ENCODE data around the gene OOSP4A.

OOSP4A gene

GRCh38 chr11:59963733-59964132, at the start of gene OOSP4A:
TSS of gene OOSP4A (plus strand) at chr11:59964033. CDS start at chr11:59964033, 0 bp downstream.
- Histone ChIP-seq H3K4me3 (no peak within 1 kb of the TSS), H3K27ac (no peak within 1 kb of the TSS)
- DNase-seq (ENCODE audit: low spot score): no peak
- TF ChIP-seq CTCF (IDR thresholded peaks at IDR 0.05): no peak

GRCh38 chr11:59918480-59918879, 45.4 kb upstream of the OOSP4A start:
- no peak for DNase-seq (ENCODE audit: low spot score)
- Histone ChIP-seq H3K27ac (no peak overlapping the region), H3K4me3 (no peak overlapping the region)
- TF ChIP-seq CTCF (IDR thresholded peaks at IDR 0.05): no peak

GRCh38 chr11:59918987-59919589, 44.7 kb upstream of the OOSP4A start:
- Histone ChIP-seq H3K27ac (no peak overlapping the region), H3K4me3 (no peak overlapping the region)
- DNase-seq (ENCODE audit: low spot score): no peak
- no peak for TF ChIP-seq CTCF (IDR thresholded peaks at IDR 0.05)

GRCh38 chr11:59923813-59924212, 40.0 kb upstream of the OOSP4A start:
- no peak for DNase-seq (ENCODE audit: low spot score)
- Histone ChIP-seq H3K4me3 (no peak overlapping the region), H3K27ac (no peak overlapping the region)
- TF ChIP-seq CTCF (IDR thresholded peaks at IDR 0.05): no peak

GRCh38 chr11:59931688-59932087, 32.1 kb upstream of the OOSP4A start:
- TF ChIP-seq CTCF (IDR thresholded peaks at IDR 0.05): no peak
- no peak overlapping the region for H3K27ac ChIP-seq
- no peak overlapping the region for H3K4me3 ChIP-seq
- DNase-seq (ENCODE audit: low spot score): no peak

- TF ChIP-seq CTCF (IDR thresholded peaks at IDR 0.05): no peak
- DNase-seq (ENCODE audit: low spot score): no peak
- Histone ChIP-seq H3K27ac (no peak within 1 kb of the TSS), H3K4me3 (no peak within 1 kb of the TSS)
These were observed 25.7 kb upstream of the OOSP4A start, which contains the start of gene OOSP1 for GRCh38 chr11:59938132-59938531. TSS of gene OOSP1 (plus strand) at chr11:59938432. CDS start at chr11:59938455, 23 bp downstream.

GRCh38 chr11:59938718-59939117, 25.1 kb upstream of the OOSP4A start:
- DNase-seq (ENCODE audit: low spot score): no peak
- H3K27ac ChIP-seq: no peak overlapping the region
- H3K4me3 ChIP-seq: no peak overlapping the region
- no peak for TF ChIP-seq CTCF (IDR thresholded peaks at IDR 0.05)
